ENCODE results near the gene PEX12. TPM values are rescaled to one million over a fixed set of nuclear protein-coding genes. Genes with fewer than 3 reads are reported as not detected.

The PEX12 gene
- total and polyA plus RNA-seq, 3 experiments from 2014 or later = 2.0 to 8.5 (median 8.3) TPM

- Histone ChIP-seq H3K9me3 (ENCODE audit: low read length) (no peaks in the 10 kb centered on the region), H3K27me3 (ENCODE audit: insufficient read depth, low read length, poor library complexity, severe bottlenecking) (no peaks in the 10 kb centered on the region), H3K36me3 (ENCODE audit: insufficient read depth, low read length) (no peaks in the 10 kb centered on the region), H3K27ac (ENCODE audit: low read depth, low read length) (no peak overlapping the region), H3K4me1 (ENCODE audit: insufficient read depth, low read length) (peaks cover 14% of the 10 kb centered on the region), H3K4me3 (ENCODE audit: low read length) (no peak overlapping the region)
- ChIA-PET CTCF (interaction anchor here (0.6 to 1.0 kb wide), 2 partner anchors 202 to 232 kb away, joined by 3 read pairs; no protein-coding TSS in a partner anchor), POLR2A (no interaction called here)
- no peak overlapping the region for H3K27ac Mint-ChIP-seq
- DNase-seq = no peak
- no peaks in the 10 kb centered on the region for H3K27me3 Mint-ChIP-seq
- no peaks in the 10 kb centered on the region for H3K9me3 Mint-ChIP-seq
- H3K4me1 Mint-ChIP-seq = peaks cover 18 to 39% (median 26%) of the 10 kb centered on the region in 3 donors
- H3K36me3 Mint-ChIP-seq = peaks cover 3 to 13% (median 6%) of the 10 kb centered on the region in 3 donors
- H3K4me3 Mint-ChIP-seq = no peak overlapping the region
These were observed 33.2 kb downstream of the PEX12 start for GRCh38 chr17:35545150-35545549.

GRCh38 chr17:35543856-35544255 lies 34.5 kb downstream of the PEX12 start:
- peak overlapping the region in 2 of 8 donors; percentile 24 to 69 for H3K27ac Mint-ChIP-seq
- H3K4me1 Mint-ChIP-seq = peaks cover 30 to 50% (median 39%) of the 10 kb centered on the region in 3 donors
- Histone ChIP-seq H3K36me3 (ENCODE audit: insufficient read depth, low read length) (no peaks in the 10 kb centered on the region), H3K9me3 (ENCODE audit: low read length) (no peaks in the 10 kb centered on the region), H3K4me1 (ENCODE audit: insufficient read depth, low read length) (peaks cover 25% of the 10 kb centered on the region), H3K27me3 (ENCODE audit: insufficient read depth, low read length, poor library complexity, severe bottlenecking) (no peaks in the 10 kb centered on the region), H3K27ac (ENCODE audit: low read depth, low read length) (no peak overlapping the region), H3K4me3 (ENCODE audit: low read length) (no peak overlapping the region)
- ChIA-PET CTCF (interaction anchor here (1.0 kb wide), 1 partner anchor 10 kb away, joined by 3 read pairs; no protein-coding TSS in a partner anchor), POLR2A (interaction anchor here (1.5 kb wide), 1 partner anchor 35 kb away, joined by 5 read pairs; no protein-coding TSS in a partner anchor)
- no peaks in the 10 kb centered on the region for H3K9me3 Mint-ChIP-seq
- no peak for DNase-seq
- H3K4me3 Mint-ChIP-seq = no peak overlapping the region
- no peaks in the 10 kb centered on the region for H3K27me3 Mint-ChIP-seq
- H3K36me3 Mint-ChIP-seq = peaks cover 2 to 10% (median 3%) of the 10 kb centered on the region in 3 donors

- H3K36me3 ChIP-seq (ENCODE audit: insufficient read depth, low read length) = no peaks in the 10 kb centered on the region
- Mint-ChIP-seq H3K36me3 (peaks cover 1 to 10% (median 3%) of the 10 kb centered on the region in 3 donors), H3K27me3 (no peaks in the 10 kb centered on the region), H3K4me1 (peaks cover 39 to 57% (median 48%) of the 10 kb centered on the region in 3 donors), H3K27ac (peak overlapping the region in 5 of 8 donors; percentile 15 to 84 (median 29)), H3K4me3 (peak overlapping the region in 1 of 7 donors; percentile 8), H3K9me3 (no peaks in the 10 kb centered on the region)
- no peak for DNase-seq
- ChIA-PET POLR2A (interaction anchor here (0.6 to 1.6 kb wide), 3 partner anchors 13 to 281 kb away, joined by 3 to 5 read pairs (median 3); no protein-coding TSS in a partner anchor), CTCF (interaction anchor here (2.5 kb wide), 1 partner anchor 35 kb away, joined by 7 read pairs; the partner anchor contains the start of gene PEX12)
- no peak overlapping the region for H3K4me3 ChIP-seq (ENCODE audit: low read length)
- no peaks in the 10 kb centered on the region for H3K9me3 ChIP-seq (ENCODE audit: low read length)
- H3K27ac ChIP-seq (ENCODE audit: low read depth, low read length) = no peak overlapping the region
- H3K27me3 ChIP-seq (ENCODE audit: insufficient read depth, low read length, poor library complexity, severe bottlenecking) = no peaks in the 10 kb centered on the region
- peaks cover 34% of the 10 kb centered on the region for H3K4me1 ChIP-seq (ENCODE audit: insufficient read depth, low read length)
These were observed 35.4 kb downstream of the PEX12 start for GRCh38 chr17:35542990-35543389.

DNA sequence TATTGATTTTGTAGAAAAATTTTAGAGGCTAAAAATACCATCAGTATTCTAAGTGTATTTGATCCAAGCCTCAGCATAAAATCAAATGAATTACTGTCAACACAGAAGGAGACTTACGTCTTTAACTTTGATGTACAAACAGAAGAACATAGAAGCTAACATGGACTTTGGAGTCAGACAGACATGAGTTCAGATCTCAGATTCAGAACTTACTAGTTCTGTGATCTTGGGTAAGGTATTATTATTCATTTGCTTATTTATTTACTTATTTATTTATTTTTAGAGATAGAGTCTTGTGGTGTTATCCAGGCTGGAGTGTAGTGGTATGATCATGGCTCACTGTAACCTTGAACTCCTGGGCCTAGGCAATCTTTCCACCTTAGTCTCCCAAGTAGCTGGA lies 36.9 kb downstream of the PEX12 start:
- Mint-ChIP-seq H3K9me3 (no peaks in the 10 kb centered on the region), H3K4me3 (peak overlapping the region; percentile 85 to 95 (median 91)), H3K4me1 (peaks cover 43 to 52% (median 51%) of the 10 kb centered on the region in 3 donors), H3K36me3 (peaks cover 1 to 24% (median 3%) of the 10 kb centered on the region in 3 donors), H3K27me3 (no peaks in the 10 kb centered on the region), H3K27ac (peak overlapping the region; percentile 91 to 100 (median 97))
- ChIA-PET POLR2A (interaction anchor here (1.6 kb wide), 1 partner anchor 11 kb away, joined by 3 read pairs; no protein-coding TSS in a partner anchor), CTCF (interaction anchor here (0.6 to 13.3 kb wide), 5 partner anchors 26 to 371 kb away, joined by 3 to 167 read pairs (median 4); partner anchors contain the start of gene PEX12)
- Histone ChIP-seq H3K4me1 (ENCODE audit: insufficient read depth, low read length) (peaks cover 37% of the 10 kb centered on the region), H3K9me3 (ENCODE audit: low read length) (no peaks in the 10 kb centered on the region), H3K36me3 (ENCODE audit: insufficient read depth, low read length) (no peaks in the 10 kb centered on the region), H3K4me3 (ENCODE audit: low read length) (peak overlapping the region; percentile 71), H3K27me3 (ENCODE audit: insufficient read depth, low read length, poor library complexity, severe bottlenecking) (no peaks in the 10 kb centered on the region), H3K27ac (ENCODE audit: low read depth, low read length) (peak overlapping the region; percentile 74)
- DNase-seq = no peak

DNA sequence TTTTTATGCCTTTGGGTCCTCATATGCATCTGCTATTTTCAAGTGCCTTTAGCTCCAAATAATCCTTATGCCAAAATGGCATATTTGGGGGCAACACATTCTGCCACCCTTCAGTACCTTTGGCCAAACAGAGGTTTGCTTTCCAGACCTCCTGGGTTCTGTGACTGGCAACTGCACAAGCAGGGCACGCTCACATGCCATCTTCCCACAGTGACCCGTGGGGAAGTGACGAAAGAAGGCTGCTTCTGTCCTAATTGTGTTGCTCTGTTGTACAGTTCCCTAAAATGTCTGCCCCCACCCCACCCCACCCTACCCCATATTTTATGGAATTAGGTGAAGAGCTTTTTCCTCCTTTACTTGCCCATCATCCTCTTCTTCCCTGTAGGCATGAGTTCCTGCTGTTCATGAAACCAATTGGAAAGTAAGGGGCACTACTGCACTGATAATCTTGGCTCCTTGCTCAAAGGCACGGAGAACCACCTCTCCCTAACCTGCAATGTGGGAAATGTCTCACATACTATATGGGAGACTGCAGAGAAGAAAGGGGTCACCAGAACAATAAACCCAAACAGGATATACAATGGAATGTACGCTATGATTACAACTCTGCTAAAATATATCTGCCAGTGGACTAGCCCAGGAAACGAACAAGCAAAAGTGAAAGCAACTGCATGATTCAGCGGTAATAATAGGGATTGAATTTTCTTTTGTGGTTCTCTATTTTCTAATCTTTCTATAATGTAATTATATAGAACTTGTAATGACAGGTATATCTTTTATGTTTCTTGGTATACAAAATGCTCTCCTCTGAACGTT lies 37.6 kb downstream of the PEX12 start:
- H3K4me1 Mint-ChIP-seq = peaks cover 43 to 57% (median 51%) of the 10 kb centered on the region in 3 donors
- Histone ChIP-seq H3K4me1 (ENCODE audit: insufficient read depth, low read length) (peaks cover 37% of the 10 kb centered on the region), H3K27ac (ENCODE audit: low read depth, low read length) (peak overlapping the region; percentile 74), H3K36me3 (ENCODE audit: insufficient read depth, low read length) (no peaks in the 10 kb centered on the region), H3K27me3 (ENCODE audit: insufficient read depth, low read length, poor library complexity, severe bottlenecking) (no peaks in the 10 kb centered on the region), H3K4me3 (ENCODE audit: low read length) (peak overlapping the region; percentile 71), H3K9me3 (ENCODE audit: low read length) (no peaks in the 10 kb centered on the region)
- no peaks in the 10 kb centered on the region for H3K27me3 Mint-ChIP-seq
- H3K27ac Mint-ChIP-seq = peak overlapping the region; percentile 91 to 100 (median 97)
- no peaks in the 10 kb centered on the region for H3K9me3 Mint-ChIP-seq
- ChIA-PET POLR2A (interaction anchor here (2.0 kb wide), 1 partner anchor 227 kb away, joined by 22 read pairs; no protein-coding TSS in a partner anchor), CTCF (interaction anchor here (1.0 to 13.3 kb wide), 4 partner anchors 38 to 370 kb away, joined by 4 to 167 read pairs (median 9); partner anchors contain the start of gene PEX12)
- peak overlapping the region; percentile 85 to 95 (median 91) for H3K4me3 Mint-ChIP-seq
- peaks cover 1 to 28% (median 3%) of the 10 kb centered on the region in 3 donors for H3K36me3 Mint-ChIP-seq
- DNase-seq = peak in 4 of 5 donors; percentile 23 to 58 (median 43)

GRCh38 chr17:35539659-35540026 lies 38.7 kb downstream of the PEX12 start:
- Mint-ChIP-seq H3K27me3 (no peaks in the 10 kb centered on the region), H3K36me3 (peaks cover 1 to 32% (median 6%) of the 10 kb centered on the region in 3 donors), H3K27ac (peak overlapping the region; percentile 91 to 100 (median 97)), H3K4me1 (peaks cover 43 to 60% (median 53%) of the 10 kb centered on the region in 3 donors), H3K9me3 (no peaks in the 10 kb centered on the region), H3K4me3 (peak overlapping the region; percentile 85 to 95 (median 91))
- H3K27me3 ChIP-seq (ENCODE audit: insufficient read depth, low read length, poor library complexity, severe bottlenecking) = no peaks in the 10 kb centered on the region
- CTCF ChIA-PET = interaction anchor here (0.6 to 13.3 kb wide), 24 partner anchors 18 to 372 kb away, joined by 3 to 167 read pairs (median 6); partner anchors contain the start of genes AP2B1, PEX12, SLFN13 and SLFN5
- no peaks in the 10 kb centered on the region for H3K9me3 ChIP-seq (ENCODE audit: low read length)
- POLR2A ChIA-PET = interaction anchor here (0.6 to 2.0 kb wide), 9 partner anchors 39 to 326 kb away, joined by 3 to 22 read pairs (median 5); partner anchors contain the start of genes PEX12, SLFN11 and SLFN5
- no peak for DNase-seq
- H3K27ac ChIP-seq (ENCODE audit: low read depth, low read length) = peak overlapping the region; percentile 44
- H3K4me1 ChIP-seq (ENCODE audit: insufficient read depth, low read length) = peaks cover 39% of the 10 kb centered on the region
- H3K36me3 ChIP-seq (ENCODE audit: insufficient read depth, low read length) = no peaks in the 10 kb centered on the region
- H3K4me3 ChIP-seq (ENCODE audit: low read length) = peak overlapping the region; percentile 71

DNA sequence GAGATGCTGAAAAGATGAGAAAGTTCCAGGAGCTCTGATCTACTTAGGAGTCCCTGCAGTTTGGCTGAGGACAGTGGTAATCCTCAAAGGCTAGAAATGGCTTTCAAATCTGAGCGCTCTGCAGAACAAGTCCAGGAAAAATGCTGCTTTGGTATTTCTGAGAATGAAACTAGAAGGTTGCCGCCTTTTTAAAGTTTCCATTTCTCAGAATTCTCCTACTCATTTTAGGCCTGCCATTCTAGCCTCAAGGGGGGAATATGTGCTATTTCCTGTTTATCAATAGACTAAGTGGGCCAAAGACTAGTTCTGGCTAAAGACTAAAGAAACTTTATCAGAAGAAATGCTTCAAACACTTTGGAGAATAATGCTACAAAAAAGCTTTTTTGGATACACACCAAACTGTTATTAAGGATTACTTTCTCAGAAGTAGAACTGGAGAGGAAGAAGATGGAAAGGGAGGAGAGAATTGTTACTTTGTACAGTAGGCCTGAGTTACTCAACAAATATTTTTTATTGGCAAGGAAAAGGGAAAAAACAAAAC lies 40.7 kb downstream of the PEX12 start, which contains the start of gene SLFN12L:
Gene SLFN12L, minus strand, starts transcription at position 78 of the 541 bp plus-strand sequence. CDS start 15,314 bp downstream, outside the sequence.
- Mint-ChIP-seq H3K9me3 (no peaks in the 10 kb centered on the region), H3K27me3 (no peaks in the 10 kb centered on the region), H3K4me1 (peaks cover 40 to 62% (median 52%) of the 10 kb centered on the region in 3 donors), H3K36me3 (peaks cover 5 to 32% (median 12%) of the 10 kb centered on the region in 3 donors), H3K4me3 (peak within 1 kb of the TSS; percentile 85 to 95 (median 91)), H3K27ac (peak within 1 kb of the TSS; percentile 91 to 100 (median 94))
- ChIA-PET CTCF (interaction anchor here (0.7 to 13.3 kb wide), 11 partner anchors 50 to 368 kb away, joined by 3 to 167 read pairs (median 8); partner anchors contain the start of genes SLFN13 and SLFN5), POLR2A (interaction anchor here (0.6 to 4.5 kb wide), 7 partner anchors 16 to 473 kb away, joined by 6 to 27 read pairs (median 9); partner anchors contain the start of genes SLFN11 and SLFN5)
- Histone ChIP-seq H3K9me3 (ENCODE audit: low read length) (no peaks in the 10 kb centered on the region), H3K36me3 (ENCODE audit: insufficient read depth, low read length) (no peaks in the 10 kb centered on the region), H3K27me3 (ENCODE audit: insufficient read depth, low read length, poor library complexity, severe bottlenecking) (no peaks in the 10 kb centered on the region), H3K4me1 (ENCODE audit: insufficient read depth, low read length) (peaks cover 45% of the 10 kb centered on the region), H3K4me3 (ENCODE audit: low read length) (peak within 1 kb of the TSS; percentile 72), H3K27ac (ENCODE audit: low read depth, low read length) (peak within 1 kb of the TSS; percentile 55)
- DNase-seq = peak in 2 of 5 donors; percentile 45 to 58

All from CD8-positive, alpha-beta memory T cell (primary cell).